Endothelial cell of umbilical vein (primary cell): ENCODE measurements around the gene SEMA6A.

Experiments used
- CTCF ChIP-seq, 2 donors: IDR thresholded peaks; 1 replicate in 1 of 2; 2 replicates in 1 of 2; pipeline ENCODE4 v1.5.1; 2011; ENCODE audit warnings: low read length in 2 of 2, mild to moderate bottlenecking in 2 of 2, moderate library complexity in 2 of 2, control low read depth in 1 of 2, inconsistent platforms in 1 of 2, low read depth in 1 of 2; ENCODE audit not compliant: insufficient read depth in 1 of 2; ENCODE audit errors: extremely low read depth in 1 of 2
- EZH2 ChIP-seq: IDR thresholded peaks from 2 replicates; pipeline ENCODE4 v1.6.1; 2012; ENCODE audit warnings: borderline replicate concordance, low read depth, mild to moderate bottlenecking, moderate library complexity, low read length, inconsistent platforms; ENCODE audit not compliant: severe bottlenecking
- JUN ChIP-seq: IDR thresholded peaks from 2 replicates; pipeline ENCODE4 v1.6.1; 2011; ENCODE audit warnings: borderline replicate concordance, low read depth; ENCODE audit not compliant: insufficient read length, insufficient read depth
- MYC ChIP-seq: IDR thresholded peaks from one replicate; pipeline ENCODE4 v1.6.1; 2011; ENCODE audit warnings: mild to moderate bottlenecking, low read depth, low read length
- POLR2A ChIP-seq: IDR thresholded peaks from 2 replicates; pipeline ENCODE4 v1.6.1; 2012; ENCODE audit warnings: low read depth, mild to moderate bottlenecking, control low read depth, low read length

- TF ChIP-seq CTCF (IDR thresholded peaks at IDR 0.05; ENCODE audit: extremely low read depth in 1 of 2, insufficient read depth in 1 of 2, low read depth in 1 of 2, low read length in 2 of 2) (no peak), MYC (no peak), EZH2 (no peak), POLR2A (no peak), JUN (no peak)
These were observed 9.2 kb upstream of the SEMA6A start for GRCh38 chr5:116583862-116584222.
